ENCODE results near the gene BRPF3. TPM values are rescaled to one million over a fixed set of nuclear protein-coding genes. Genes with fewer than 3 reads are reported as not detected.

The BRPF3 gene
- total and polyA plus RNA-seq, 2 of the 13 experiments (the other 11 are each of a cell fraction or from before 2014, with no cell fraction given): 12.3 to 22.9 TPM

DNA sequence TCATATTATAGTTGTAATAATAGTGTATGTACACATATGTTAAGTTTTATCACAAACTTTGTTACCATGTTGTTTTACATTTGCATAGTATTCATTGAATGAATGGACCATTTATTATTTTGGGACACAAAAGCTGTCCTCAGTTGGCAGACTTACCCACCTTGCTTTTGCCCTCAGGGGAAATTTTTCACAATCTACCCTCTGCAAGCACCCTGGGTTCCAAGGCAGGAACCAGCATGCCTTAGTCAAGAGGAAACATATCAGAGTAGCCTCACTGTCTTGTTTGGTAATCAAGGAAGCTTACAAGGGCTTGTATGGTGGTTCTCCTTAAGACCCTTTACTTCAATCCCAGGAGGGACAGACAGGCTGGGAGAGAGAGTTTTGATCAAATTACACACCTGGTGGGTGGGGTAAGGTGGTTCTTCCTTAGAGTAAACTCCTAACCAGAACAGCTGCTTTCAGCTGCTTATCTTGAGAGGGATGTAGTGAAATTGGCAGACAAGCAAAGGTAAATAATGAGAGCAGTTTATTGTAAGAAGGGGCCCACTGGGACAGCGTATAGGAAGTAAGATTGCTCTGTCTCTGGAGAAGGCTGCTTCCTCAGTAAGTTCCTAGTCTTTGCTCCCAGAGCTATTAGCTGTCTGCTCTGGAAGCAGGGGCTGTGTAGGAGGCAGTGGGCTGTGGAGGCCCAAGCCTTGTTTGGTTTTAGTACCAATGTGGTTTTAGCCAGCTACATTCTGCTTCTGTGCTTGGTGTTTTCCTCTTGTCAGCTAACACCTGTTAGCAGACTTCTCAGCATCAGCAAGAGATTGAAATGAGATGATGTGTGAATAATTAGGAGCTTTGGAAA lies 31.1 kb downstream of the BRPF3 start:
- Histone ChIP-seq H4K20me1 (ENCODE audit: insufficient read depth, low read length) (no peaks in the 10 kb centered on the region), H3K9me3 (ENCODE audit: low read length) (no peaks in the 10 kb centered on the region), H3K79me2 (ENCODE audit: insufficient read depth, low read length) (no peaks in the 10 kb centered on the region), H3K9ac (ENCODE audit: insufficient read depth, low read depth, low read length) (no peak overlapping the region), H3K36me3 (replicated peaks in 1 of 2; ENCODE audit: control insufficient read depth in 1 of 2, insufficient read depth in 2 of 2, low read length in 2 of 2) (peaks cover 46 to 91% of the 10 kb centered on the region in 2 experiments), H3K27me3 (ENCODE audit: control insufficient read depth in 1 of 2, insufficient read depth in 2 of 2, low read length in 2 of 2) (no peaks in the 10 kb centered on the region), H3K27ac (ENCODE audit: extremely low read length, insufficient read depth, low read length) (no peak overlapping the region), H3K4me2 (ENCODE audit: low read depth, low read length) (no peak overlapping the region), H3K4me3 (replicated peaks in 1 of 3; ENCODE audit: insufficient read depth in 1 of 3, low read depth in 2 of 3, low read length in 3 of 3) (no peak overlapping the region), H3K4me1 (ENCODE audit: insufficient read depth, low read length) (peaks cover 26% of the 10 kb centered on the region), H2AFZ (ENCODE audit: low read length) (no peak overlapping the region)
- FAIRE-seq (no peak), DNase-seq (ENCODE audit: low spot score) (no peak), ATAC-seq (no peak)
- BruUV-seq (replicated peaks): no TSS peak
- intact Hi-C loops (cut with micrococcal nuclease; ENCODE audit: unreplicated experiment): no loop called here
- 93% methylated on average over 1 of the region's 1 CpG for WGBS (ENCODE audit: low lambda C conversion rate)
- POLR2A ChIA-PET: no interaction called here
- in situ Hi-C loops (cut with HindIII; ENCODE audit: extremely low pct_ligation_motif_present, low pct_unique_long_range_greater_than_20kb): no loop called here
- CTCF ChIA-PET (ENCODE audit: low intra/inter-chr PET ratio, low total read pairs): no interaction called here
- TF ChIP-seq WIZ (CRISPR knock-in tag; IDR thresholded peaks at IDR 0.05): no peak
- TF ChIP-seq, protein P1, sequence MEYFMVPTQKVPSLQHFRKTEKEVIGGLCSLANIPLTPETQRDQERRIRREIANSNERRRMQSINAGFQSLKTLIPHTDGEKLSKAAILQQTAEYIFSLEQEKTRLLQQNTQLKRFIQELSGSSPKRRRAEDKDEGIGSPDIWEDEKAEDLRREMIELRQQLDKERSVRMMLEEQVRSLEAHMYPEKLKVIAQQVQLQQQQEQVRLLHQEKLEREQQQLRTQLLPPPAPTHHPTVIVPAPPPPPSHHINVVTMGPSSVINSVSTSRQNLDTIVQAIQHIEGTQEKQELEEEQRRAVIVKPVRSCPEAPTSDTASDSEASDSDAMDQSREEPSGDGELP (IDR thresholded peaks at IDR 0.05; ENCODE audit: borderline replicate concordance, low read depth): no peak
- TF ChIP-seq ZBTB46 (CRISPR knock-in tag; IDR thresholded peaks at IDR 0.05; ENCODE audit: borderline replicate concordance): no peak
- no peak for TF ChIP-seq ZNF557 (CRISPR knock-in tag; IDR thresholded peaks at IDR 0.05)
- TF ChIP-seq ZNF124 (CRISPR knock-in tag; IDR thresholded peaks at IDR 0.05): no peak
- no peak for TF ChIP-seq ATF4 (CRISPR knock-in tag; IDR thresholded peaks at IDR 0.05)
- TF ChIP-seq, protein P2, sequence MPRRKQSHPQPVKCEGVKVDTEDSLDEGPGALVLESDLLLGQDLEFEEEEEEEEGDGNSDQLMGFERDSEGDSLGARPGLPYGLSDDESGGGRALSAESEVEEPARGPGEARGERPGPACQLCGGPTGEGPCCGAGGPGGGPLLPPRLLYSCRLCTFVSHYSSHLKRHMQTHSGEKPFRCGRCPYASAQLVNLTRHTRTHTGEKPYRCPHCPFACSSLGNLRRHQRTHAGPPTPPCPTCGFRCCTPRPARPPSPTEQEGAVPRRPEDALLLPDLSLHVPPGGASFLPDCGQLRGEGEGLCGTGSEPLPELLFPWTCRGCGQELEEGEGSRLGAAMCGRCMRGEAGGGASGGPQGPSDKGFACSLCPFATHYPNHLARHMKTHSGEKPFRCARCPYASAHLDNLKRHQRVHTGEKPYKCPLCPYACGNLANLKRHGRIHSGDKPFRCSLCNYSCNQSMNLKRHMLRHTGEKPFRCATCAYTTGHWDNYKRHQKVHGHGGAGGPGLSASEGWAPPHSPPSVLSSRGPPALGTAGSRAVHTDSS (CRISPR knock-in tag; conservative IDR thresholded peaks at IDR 0.05): no peak
- no peak for TF ChIP-seq FOSL2 (CRISPR knock-in tag; IDR thresholded peaks at IDR 0.05)
- TF ChIP-seq, protein P3, sequence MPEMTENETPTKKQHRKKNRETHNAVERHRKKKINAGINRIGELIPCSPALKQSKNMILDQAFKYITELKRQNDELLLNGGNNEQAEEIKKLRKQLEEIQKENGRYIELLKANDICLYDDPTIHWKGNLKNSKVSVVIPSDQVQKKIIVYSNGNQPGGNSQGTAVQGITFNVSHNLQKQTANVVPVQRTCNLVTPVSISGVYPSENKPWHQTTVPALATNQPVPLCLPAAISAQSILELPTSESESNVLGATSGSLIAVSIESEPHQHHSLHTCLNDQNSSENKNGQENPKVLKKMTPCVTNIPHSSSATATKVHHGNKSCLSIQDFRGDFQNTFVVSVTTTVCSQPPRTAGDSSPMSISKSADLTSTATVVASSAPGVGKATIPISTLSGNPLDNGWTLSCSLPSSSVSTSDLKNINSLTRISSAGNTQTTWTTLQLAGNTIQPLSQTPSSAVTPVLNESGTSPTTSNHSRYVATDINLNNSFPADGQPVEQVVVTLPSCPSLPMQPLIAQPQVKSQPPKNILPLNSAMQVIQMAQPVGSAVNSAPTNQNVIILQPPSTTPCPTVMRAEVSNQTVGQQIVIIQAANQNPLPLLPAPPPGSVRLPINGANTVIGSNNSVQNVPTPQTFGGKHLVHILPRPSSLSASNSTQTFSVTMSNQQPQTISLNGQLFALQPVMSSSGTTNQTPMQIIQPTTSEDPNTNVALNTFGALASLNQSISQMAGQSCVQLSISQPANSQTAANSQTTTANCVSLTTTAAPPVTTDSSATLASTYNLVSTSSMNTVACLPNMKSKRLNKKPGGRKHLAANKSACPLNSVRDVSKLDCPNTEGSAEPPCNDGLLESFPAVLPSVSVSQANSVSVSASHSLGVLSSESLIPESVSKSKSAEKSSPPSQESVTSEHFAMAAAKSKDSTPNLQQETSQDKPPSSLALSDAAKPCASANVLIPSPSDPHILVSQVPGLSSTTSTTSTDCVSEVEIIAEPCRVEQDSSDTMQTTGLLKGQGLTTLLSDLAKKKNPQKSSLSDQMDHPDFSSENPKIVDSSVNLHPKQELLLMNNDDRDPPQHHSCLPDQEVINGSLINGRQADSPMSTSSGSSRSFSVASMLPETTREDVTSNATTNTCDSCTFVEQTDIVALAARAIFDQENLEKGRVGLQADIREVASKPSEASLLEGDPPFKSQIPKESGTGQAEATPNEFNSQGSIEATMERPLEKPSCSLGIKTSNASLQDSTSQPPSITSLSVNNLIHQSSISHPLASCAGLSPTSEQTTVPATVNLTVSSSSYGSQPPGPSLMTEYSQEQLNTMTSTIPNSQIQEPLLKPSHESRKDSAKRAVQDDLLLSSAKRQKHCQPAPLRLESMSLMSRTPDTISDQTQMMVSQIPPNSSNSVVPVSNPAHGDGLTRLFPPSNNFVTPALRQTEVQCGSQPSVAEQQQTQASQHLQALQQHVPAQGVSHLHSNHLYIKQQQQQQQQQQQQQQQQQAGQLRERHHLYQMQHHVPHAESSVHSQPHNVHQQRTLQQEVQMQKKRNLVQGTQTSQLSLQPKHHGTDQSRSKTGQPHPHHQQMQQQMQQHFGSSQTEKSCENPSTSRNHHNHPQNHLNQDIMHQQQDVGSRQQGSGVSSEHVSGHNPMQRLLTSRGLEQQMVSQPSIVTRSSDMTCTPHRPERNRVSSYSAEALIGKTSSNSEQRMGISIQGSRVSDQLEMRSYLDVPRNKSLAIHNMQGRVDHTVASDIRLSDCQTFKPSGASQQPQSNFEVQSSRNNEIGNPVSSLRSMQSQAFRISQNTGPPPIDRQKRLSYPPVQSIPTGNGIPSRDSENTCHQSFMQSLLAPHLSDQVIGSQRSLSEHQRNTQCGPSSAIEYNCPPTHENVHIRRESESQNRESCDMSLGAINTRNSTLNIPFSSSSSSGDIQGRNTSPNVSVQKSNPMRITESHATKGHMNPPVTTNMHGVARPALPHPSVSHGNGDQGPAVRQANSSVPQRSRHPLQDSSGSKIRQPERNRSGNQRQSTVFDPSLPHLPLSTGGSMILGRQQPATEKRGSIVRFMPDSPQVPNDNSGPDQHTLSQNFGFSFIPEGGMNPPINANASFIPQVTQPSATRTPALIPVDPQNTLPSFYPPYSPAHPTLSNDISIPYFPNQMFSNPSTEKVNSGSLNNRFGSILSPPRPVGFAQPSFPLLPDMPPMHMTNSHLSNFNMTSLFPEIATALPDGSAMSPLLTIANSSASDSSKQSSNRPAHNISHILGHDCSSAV (CRISPR knock-in tag; IDR thresholded peaks at IDR 0.05; ENCODE audit: borderline replicate concordance): no peak

Measured in HepG2 (cell line).